PC-9 (cell line): ENCODE data around the gene APOL6. TPM values are rescaled to one million over a fixed set of nuclear protein-coding genes. Genes with fewer than 3 reads are reported as not detected.
A peak's percentile ranks its signal among the peaks of the same experiment; 100 is the strongest.

Experiments used
- BruUV-seq: library from RNA; stranded (reverse); fragments of 400-500 nt; replicated peaks from 2 replicates; lab custom pipeline; 2021; lab: Mats Ljungman, UMichigan
- CTCF ChIA-PET: fragments of 300-600 bp; sonication (Branson Sonifier 250); formaldehyde crosslinking; loops from one replicate; lab custom pipeline; 2022; ENCODE audit warnings: antibody characterized with exemption; lab: Charles Lee
- POLR2A ChIA-PET: fragments of 300-600 bp; sonication (Branson Sonifier 250); formaldehyde crosslinking; loops from one replicate; lab custom pipeline; 2022; ENCODE audit warnings: antibody characterized with exemption; ENCODE audit not compliant: unreplicated experiment; lab: Charles Lee
- DNase-seq, 2 experiments: peaks; one replicate each; pipeline versions ENCODE4 v3.0.0 to v3.0.0-alpha.2; 2015 to 2022; ENCODE audit warnings: mixed read lengths in 1 of 2
- H2AFZ ChIP-seq: fragments of 200-600 bp; sonication (generic); 2 replicates; pipeline ENCODE4 v1.8.1; 2017; ENCODE audit warnings: antibody characterized with exemption
- H3F3A ChIP-seq: fragments of 200-600 bp; sonication (generic); 2 replicates; pipeline ENCODE4 v1.8.1; 2017; ENCODE audit warnings: antibody characterized with exemption, mild to moderate bottlenecking, low read depth; ENCODE audit not compliant: insufficient read depth
- H3K27ac ChIP-seq: fragments of 200-600 bp; sonication (generic); 2 replicates; pipeline ENCODE4 v1.6.1; 2016; ENCODE audit warnings: mixed run types
- H3K27me3 ChIP-seq: fragments of 200-600 bp; sonication (generic); 2 replicates; pipeline ENCODE4 v1.6.1; 2016; ENCODE audit warnings: low read depth, mixed run types; ENCODE audit not compliant: insufficient read depth
- H3K36me3 ChIP-seq: fragments of 200-600 bp; sonication (generic); 2 replicates; pipeline ENCODE4 v1.6.1; 2016; ENCODE audit warnings: low read depth, mixed run types
- H3K4me1 ChIP-seq: fragments of 200-600 bp; sonication (generic); replicated peaks from 2 replicates; pipeline ENCODE4 v1.6.1; 2016; ENCODE audit warnings: mixed run types; ENCODE audit not compliant: insufficient read depth
- H3K4me2 ChIP-seq: fragments of 200-600 bp; sonication (generic); 2 replicates; pipeline ENCODE4 v1.6.1; 2017; ENCODE audit warnings: mixed run types
- H3K4me3 ChIP-seq: fragments of 200-600 bp; sonication (generic); 2 replicates; pipeline ENCODE4 v1.6.1; 2016; ENCODE audit warnings: mixed run types
- H3K79me2 ChIP-seq: fragments of 200-600 bp; sonication (generic); 2 replicates; pipeline ENCODE4 v1.6.1; 2017; ENCODE audit warnings: low read depth, mixed run types
- H3K9me2 ChIP-seq: fragments of 200-600 bp; sonication (generic); 2 replicates; pipeline ENCODE4 v1.8.1; 2017; ENCODE audit warnings: mild to moderate bottlenecking; ENCODE audit not compliant: insufficient read depth
- H3K9me3 ChIP-seq: fragments of 200-600 bp; sonication (generic); 2 replicates; pipeline ENCODE4 v1.8.1; 2016; ENCODE audit warnings: low read depth; ENCODE audit not compliant: insufficient read depth
- H4K20me1 ChIP-seq: fragments of 200-600 bp; sonication (generic); 2 replicates; pipeline ENCODE4 v1.8.1; 2017; ENCODE audit not compliant: insufficient read depth
- CTCF ChIP-seq: fragments of 200-600 bp; sonication (generic); conservative IDR thresholded peaks from 2 replicates; pipeline ENCODE4 v1.6.1; 2017; ENCODE audit warnings: mixed run types, antibody characterized with exemption, mild to moderate bottlenecking, moderate library complexity
- EZH2 ChIP-seq: fragments of 200-600 bp; sonication (generic); IDR thresholded peaks from 2 replicates; pipeline ENCODE4 v1.8.0; 2017; ENCODE audit warnings: antibody characterized with exemption, low read depth
- intact Hi-C: fragments of 100-400 bp; cut with micrococcal nuclease; formaldehyde crosslinking; loops from one replicate; pipeline ENCODE4 v1.10.0; 2022; ENCODE audit not compliant: unreplicated experiment
- total RNA-seq: library from RNA; stranded (reverse); gene quantifications from 2 replicates; pipeline ENCODE4 v1.2.3, GENCODE V29; 2021

Gene APOL6
- total RNA-seq, 1 experiment from 2014 or later: 18.6 TPM

DNA sequence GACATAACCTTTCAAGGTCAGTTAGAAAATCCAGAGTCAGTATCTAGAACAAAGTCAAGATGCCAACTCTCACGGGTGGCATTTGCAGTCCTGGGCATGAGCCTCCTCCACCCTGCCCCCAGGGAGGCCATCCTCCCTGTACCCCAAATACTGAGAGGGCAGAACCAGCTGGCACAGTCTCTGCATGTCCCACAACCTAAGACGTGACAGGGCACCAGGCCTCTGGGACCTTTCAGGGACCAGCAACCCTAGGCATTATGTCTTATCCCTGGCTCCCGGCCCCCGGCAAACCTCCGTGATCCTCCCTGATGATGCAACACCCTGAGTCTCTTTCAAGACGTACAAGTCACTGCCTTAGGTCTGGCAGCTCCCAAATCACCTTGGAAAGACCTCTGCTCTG, 33.1 kb upstream of the APOL6 start:
- intact Hi-C loops: no loop called here
- H3K27me3 ChIP-seq: no peaks in the 10 kb centered on the region
- H3K36me3 ChIP-seq: no peaks in the 10 kb centered on the region
- no peaks in the 10 kb centered on the region for H3K79me2 ChIP-seq
- H3K4me2 ChIP-seq: no peak overlapping the region
- H3K4me1 ChIP-seq: peaks cover 25% of the 10 kb centered on the region
- no peak overlapping the region for H2AFZ ChIP-seq
- ChIA-PET CTCF (no interaction called here), POLR2A (no interaction called here)
- no peaks in the 10 kb centered on the region for H3K9me3 ChIP-seq
- DNase-seq: no peak
- TF ChIP-seq EZH2 (no peak), CTCF (no peak)
- peak overlapping the region; percentile 16; the same call in 1 of the 2 replicates for H3K27ac ChIP-seq
- H4K20me1 ChIP-seq: no peaks in the 10 kb centered on the region
- no peaks in the 10 kb centered on the region for H3K9me2 ChIP-seq
- BruUV-seq: no TSS peak
- H3F3A ChIP-seq: peaks cover 25% of the 10 kb centered on the region
- H3K4me3 ChIP-seq: no peak overlapping the region

GRCh38 chr22:35616043-35616442, 32.2 kb upstream of the APOL6 start:
- Histone ChIP-seq H3K4me2 (no peak overlapping the region), H3K79me2 (peaks cover 3% of the 10 kb centered on the region; the same call in 1 of the 2 replicates), H3K36me3 (no peaks in the 10 kb centered on the region), H3K27ac (no peak overlapping the region), H2AFZ (no peak overlapping the region), H4K20me1 (no peaks in the 10 kb centered on the region), H3K4me1 (peaks cover 34% of the 10 kb centered on the region), H3F3A (peaks cover 24% of the 10 kb centered on the region), H3K4me3 (no peak overlapping the region), H3K9me2 (no peaks in the 10 kb centered on the region), H3K9me3 (no peaks in the 10 kb centered on the region), H3K27me3 (no peaks in the 10 kb centered on the region)
- POLR2A ChIA-PET: interaction anchor here (0.6 kb wide), 1 partner anchor 10 kb away, joined by 3 read pairs; no protein-coding TSS in a partner anchor
- TF ChIP-seq EZH2 (no peak), CTCF (no peak)
- CTCF ChIA-PET: no interaction called here
- intact Hi-C loops: no loop called here
- no TSS peak for BruUV-seq
- DNase-seq: no peak

GRCh38 chr22:35617137-35617755, 31.0 kb upstream of the APOL6 start, which contains the start of gene MB:
MB (minus strand) TSS chr22:35617329; CDS start chr22:35617257, 72 bp downstream.
- no peak for DNase-seq
- Histone ChIP-seq H3K27ac (no peak within 1 kb of the TSS), H3K27me3 (no peaks in the 10 kb centered on the region), H3K9me3 (no peaks in the 10 kb centered on the region), H3K79me2 (peaks cover 10% of the 10 kb centered on the region), H3K4me2 (no peak within 1 kb of the TSS), H3K36me3 (no peaks in the 10 kb centered on the region), H4K20me1 (no peaks in the 10 kb centered on the region), H2AFZ (no peak within 1 kb of the TSS), H3K4me1 (peaks cover 35% of the 10 kb centered on the region), H3F3A (peaks cover 22% of the 10 kb centered on the region), H3K4me3 (no peak within 1 kb of the TSS), H3K9me2 (no peaks in the 10 kb centered on the region)
- intact Hi-C loops: no loop called here
- POLR2A ChIA-PET: no interaction called here
- BruUV-seq: no TSS peak
- TF ChIP-seq EZH2 (no peak), CTCF (no peak)
- CTCF ChIA-PET: no interaction called here
